WERI-Rb-1 (cell line): ENCODE results near the gene TIMM8B.

ENCODE experiments used
- DNase-seq: peaks from one replicate; pipeline ENCODE4 v3.0.0-alpha.2; 2020
- H3K27ac ChIP-seq: fragments of 250-450 bp; sonication (Bioruptor Pico); 2 replicates; pipeline ENCODE4 v1.5.1; 2020; ENCODE audit warnings: mild to moderate bottlenecking, moderate library complexity
- H3K27me3 ChIP-seq: fragments of 250-450 bp; sonication (Bioruptor Pico); 2 replicates; pipeline ENCODE4 v1.5.1; 2021; ENCODE audit warnings: mild to moderate bottlenecking, low read depth, moderate library complexity; ENCODE audit not compliant: insufficient read depth, severe bottlenecking
- H3K36me3 ChIP-seq: fragments of 250-450 bp; sonication (Bioruptor Pico); 2 replicates; pipeline ENCODE4 v1.5.1; 2020; ENCODE audit warnings: mild to moderate bottlenecking, moderate library complexity
- H3K4me3 ChIP-seq: 2 replicates; pipeline ENCODE4 v1.5.1; 2011; ENCODE audit warnings: low read depth, mild to moderate bottlenecking, control low read depth, low read length
- H3K9me3 ChIP-seq: fragments of 250-450 bp; sonication (Bioruptor Pico); 2 replicates; pipeline ENCODE4 v1.5.1; 2021; ENCODE audit warnings: mild to moderate bottlenecking, moderate library complexity; ENCODE audit not compliant: severe bottlenecking
- CTCF ChIP-seq: IDR thresholded peaks from 2 replicates; pipeline ENCODE4 v1.5.1; 2011; ENCODE audit warnings: low read depth, mild to moderate bottlenecking, control low read depth, inconsistent platforms, low read length

The TIMM8B gene

GRCh38 chr11:112127056-112127455 is 40.5 kb upstream of the TIMM8B start:
- no peak for TF ChIP-seq CTCF
- Histone ChIP-seq H3K9me3 (no peaks in the 10 kb centered on the region), H3K27me3 (no peaks in the 10 kb centered on the region), H3K36me3 (no peaks in the 10 kb centered on the region), H3K27ac (no peak overlapping the region), H3K4me3 (no peak overlapping the region)
- no peak for DNase-seq

- Histone ChIP-seq H3K4me3 (no peak overlapping the region), H3K27ac (no peak overlapping the region), H3K27me3 (no peaks in the 10 kb centered on the region), H3K9me3 (no peaks in the 10 kb centered on the region), H3K36me3 (no peaks in the 10 kb centered on the region)
- no peak for TF ChIP-seq CTCF
- no peak for DNase-seq
Observed at GRCh38 chr11:112123129-112123528, 36.6 kb upstream of the TIMM8B start.

GRCh38 chr11:112121981-112122615 is 35.5 kb upstream of the TIMM8B start:
- Histone ChIP-seq H3K36me3 (no peaks in the 10 kb centered on the region), H3K9me3 (no peaks in the 10 kb centered on the region), H3K4me3 (no peak overlapping the region), H3K27me3 (no peaks in the 10 kb centered on the region), H3K27ac (no peak overlapping the region)
- no peak for TF ChIP-seq CTCF
- no peak for DNase-seq

- Histone ChIP-seq H3K9me3 (no peaks in the 10 kb centered on the region), H3K27me3 (no peaks in the 10 kb centered on the region), H3K36me3 (no peaks in the 10 kb centered on the region), H3K27ac (no peak overlapping the region), H3K4me3 (no peak overlapping the region)
- no peak for DNase-seq
- TF ChIP-seq CTCF: no peak
Observed at GRCh38 chr11:112118176-112118575, 31.6 kb upstream of the TIMM8B start.

- no peaks in the 10 kb centered on the region for H3K27me3 ChIP-seq
- no peak for DNase-seq
- no peak for TF ChIP-seq CTCF
Observed at GRCh38 chr11:112115386-112115785, 28.8 kb upstream of the TIMM8B start.

GRCh38 chr11:112114460-112114859 is 27.9 kb upstream of the TIMM8B start:
- H3K9me3 ChIP-seq: no peaks in the 10 kb centered on the region
- H3K36me3 ChIP-seq: no peaks in the 10 kb centered on the region
- DNase-seq: no peak
- no peak for TF ChIP-seq CTCF
- H3K4me3 ChIP-seq: no peak overlapping the region
- no peak overlapping the region for H3K27ac ChIP-seq
- H3K27me3 ChIP-seq: no peaks in the 10 kb centered on the region

More at GRCh38 chr11:112115386-112115785, 28.8 kb upstream of the TIMM8B start:
- Histone ChIP-seq H3K27ac (no peak overlapping the region), H3K4me3 (no peak overlapping the region), H3K9me3 (no peaks in the 10 kb centered on the region), H3K36me3 (no peaks in the 10 kb centered on the region)
